HG02798 (cell line): Measurements from ENCODE around the gene GLYR1.
"Not testable (repeated sequence)": the region's sequence is repeated elsewhere in the genome, so short reads cannot be mapped to it uniquely, and the experiment has no call there.

Experiments
- ATAC-seq: cut with Tn5 transposase; IDR thresholded peaks from one replicate; pipeline ENCODE4 v1.9.1; 2021; ENCODE audit warnings: mild to moderate bottlenecking; ENCODE audit not compliant: unreplicated experiment, poor library complexity

GLYR1 gene

DNA sequence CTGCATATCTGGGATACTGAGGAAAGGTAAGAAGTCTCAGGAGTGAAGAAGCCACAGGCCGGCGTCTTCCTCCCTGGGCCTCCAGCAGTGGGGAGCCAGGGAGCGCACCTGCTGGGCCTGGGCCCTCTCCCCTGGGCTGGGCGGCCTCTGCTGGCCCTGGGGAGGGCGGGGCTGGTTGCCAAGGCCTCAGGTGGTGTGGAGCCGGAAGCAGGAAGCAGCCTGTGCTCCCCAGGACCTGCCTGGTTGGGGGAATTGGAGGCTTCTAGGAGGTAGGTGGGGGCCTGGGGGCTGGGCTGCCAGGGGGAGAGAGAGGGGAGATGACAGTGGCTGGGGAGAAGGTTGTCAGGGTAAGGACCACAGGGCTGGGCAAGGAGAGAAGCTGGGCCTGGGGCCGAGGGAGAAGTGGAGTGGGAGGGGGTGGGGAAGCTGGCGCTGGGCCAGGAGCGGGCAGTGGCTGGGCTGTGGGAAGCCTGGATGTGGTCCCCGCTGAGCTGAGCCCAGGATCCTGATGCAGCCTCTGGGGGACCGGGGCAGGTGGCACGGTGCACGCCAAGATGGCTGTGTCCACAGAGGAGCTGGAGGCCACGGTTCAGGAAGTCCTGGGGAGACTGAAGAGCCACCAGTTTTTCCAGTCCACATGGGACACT lies 51.8 kb downstream of the GLYR1 start, which contains the start of gene SMIM22:
TSS of gene SMIM22 (plus strand) at position 189 of the 647 bp plus-strand sequence. CDS start at position 555, 366 bp downstream.
- ATAC-seq, result no peak

DNA sequence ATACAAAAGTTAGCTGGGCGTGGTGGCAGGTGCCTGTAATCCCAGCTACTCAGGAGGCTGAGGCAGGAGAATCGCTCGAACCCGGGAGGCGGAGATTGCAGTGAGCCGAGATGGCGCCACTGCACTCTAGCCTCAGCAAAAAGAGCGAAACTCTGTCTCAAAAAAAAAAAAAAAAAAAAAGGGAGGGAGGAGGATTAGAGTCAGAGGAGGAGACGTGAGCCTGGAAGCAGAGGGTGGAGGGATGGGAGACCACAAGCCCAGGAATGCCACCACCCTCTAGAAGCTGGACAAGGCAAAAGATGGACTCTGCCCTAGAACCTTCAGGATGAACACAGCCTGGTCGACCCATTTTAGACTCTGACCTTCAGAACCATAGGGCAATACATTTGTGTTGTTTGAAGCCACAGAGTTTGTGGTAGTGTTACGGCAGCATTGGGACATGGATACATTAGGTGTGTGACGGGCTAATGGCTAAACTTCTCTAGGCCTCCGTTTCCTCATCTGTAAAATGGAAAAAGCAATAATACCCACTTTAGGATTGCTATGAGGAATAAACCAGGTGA lies 54.1 kb downstream of the GLYR1 start:
- ATAC-seq, result no peak

DNA sequence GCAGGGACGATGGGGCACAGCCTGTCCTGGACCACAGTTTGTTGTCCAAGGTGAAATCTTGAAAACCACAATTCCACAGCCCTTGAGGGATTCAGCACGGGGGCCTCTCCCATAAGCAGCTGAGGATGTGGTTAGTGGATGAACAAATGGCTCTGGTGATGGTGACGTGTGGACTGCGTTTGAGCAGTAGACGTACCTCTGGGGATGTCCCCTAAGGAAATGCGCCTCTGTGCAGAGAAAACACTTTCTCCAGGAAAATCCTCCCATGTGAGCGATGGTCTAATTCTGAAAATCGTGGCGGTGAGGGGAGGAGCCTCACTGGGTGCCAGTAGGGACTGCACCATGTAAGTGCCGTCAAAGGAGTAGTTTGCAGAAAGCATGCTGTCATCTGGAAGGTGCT lies 56.2 kb downstream of the GLYR1 start:
- no peak for ATAC-seq

DNA sequence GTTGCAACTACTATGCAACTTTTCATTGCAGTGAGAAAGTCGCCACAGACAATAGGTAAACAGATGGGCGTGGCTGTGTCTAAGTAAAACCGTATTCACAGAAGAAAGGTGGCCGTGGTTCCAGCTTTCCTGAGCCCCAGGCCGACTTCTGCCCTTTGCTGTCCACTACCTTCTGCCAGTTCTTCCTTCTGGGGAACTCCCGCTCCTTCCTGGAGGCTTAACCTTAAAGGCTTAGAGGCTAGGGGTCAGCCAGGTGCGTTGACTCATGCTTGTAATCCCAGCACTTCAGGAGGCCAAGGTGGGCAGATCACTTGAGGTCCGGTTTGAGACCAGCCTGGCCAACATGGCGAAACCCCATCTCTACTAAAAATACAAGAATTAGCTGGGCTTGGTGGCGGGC lies 56.8 kb downstream of the GLYR1 start:
- ATAC-seq, result no peak

DNA sequence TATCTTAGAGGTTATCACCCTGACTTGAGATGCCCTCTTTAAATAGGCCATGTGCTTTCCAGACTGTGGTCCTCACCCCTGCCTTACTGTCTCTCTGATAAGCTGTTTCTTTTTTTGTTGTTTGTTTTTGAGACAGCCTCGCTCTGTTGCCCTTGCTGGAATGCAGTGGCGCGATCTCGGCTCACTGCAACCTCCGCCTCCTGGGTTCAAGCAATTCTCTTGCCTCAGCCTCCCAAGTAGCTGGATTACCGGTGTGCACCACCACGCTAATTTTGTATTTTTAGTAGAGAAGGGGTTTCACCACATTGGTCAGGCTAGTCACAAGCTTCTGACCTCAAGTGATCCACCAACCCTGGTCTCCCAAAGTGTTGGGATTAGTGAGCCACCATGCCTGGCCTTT lies 58.2 kb downstream of the GLYR1 start:
- ATAC-seq, result no peak

DNA sequence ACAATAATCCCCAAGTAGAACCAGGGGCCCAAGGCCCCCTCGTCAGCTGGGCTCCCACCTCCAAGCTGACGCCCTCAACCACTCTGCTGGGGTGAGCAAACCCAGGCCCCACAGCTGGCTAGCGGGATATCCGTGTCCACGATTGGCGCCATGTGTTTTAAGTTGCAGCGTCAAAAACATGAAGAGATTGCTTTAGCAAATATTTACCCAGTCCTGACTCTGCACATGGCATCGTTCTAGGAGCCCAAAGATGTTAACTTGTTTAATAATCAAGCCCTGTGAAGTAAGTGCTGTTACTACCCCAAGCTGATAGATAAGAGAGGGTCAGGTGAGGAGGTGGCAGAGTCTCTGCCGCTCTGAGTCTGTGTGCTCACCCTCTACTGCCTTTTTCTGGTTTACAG lies 58.6 kb downstream of the GLYR1 start:
- ATAC-seq, result no peak

DNA sequence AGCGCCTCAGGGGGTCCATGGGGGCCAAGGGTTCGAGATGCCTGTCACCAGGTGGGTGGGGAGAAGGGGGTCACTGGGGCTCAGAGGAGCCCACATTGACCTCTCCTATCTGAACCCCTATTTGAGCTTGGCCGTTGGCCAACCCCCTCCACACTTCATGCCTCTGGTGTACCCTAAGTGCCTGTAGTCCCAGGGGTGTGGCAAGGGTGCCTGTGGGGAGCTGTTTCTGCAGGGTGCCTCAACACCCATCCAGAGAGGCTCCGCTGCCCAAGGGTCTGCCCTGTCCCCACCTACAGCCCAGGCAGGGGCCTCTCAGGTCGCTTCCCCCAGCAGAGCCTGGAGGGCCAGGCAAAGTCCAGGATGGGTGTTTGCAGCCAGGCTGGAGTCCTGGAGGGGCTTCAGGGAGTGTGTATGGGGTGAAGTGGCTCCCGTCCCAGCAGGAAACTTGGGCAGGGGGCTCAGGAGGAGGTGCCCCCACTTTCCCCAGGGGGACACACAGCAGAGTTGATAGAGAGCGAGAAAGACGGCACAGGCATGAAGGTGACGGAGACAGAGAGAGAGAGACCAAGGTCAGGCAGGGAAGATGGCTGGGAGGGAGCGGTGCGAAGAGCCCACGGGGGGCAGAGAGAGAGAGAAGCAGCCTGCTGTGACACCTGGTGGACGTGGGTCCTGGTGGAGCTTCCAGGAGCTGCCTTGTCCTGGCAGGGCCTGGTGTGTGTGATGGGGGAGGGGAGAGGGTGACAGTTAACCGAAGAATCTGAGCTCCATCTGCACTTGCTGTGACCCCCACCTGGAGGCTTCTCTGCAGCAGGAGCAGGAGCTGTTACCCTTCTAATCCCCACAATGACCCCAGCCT lies 59.2 kb downstream of the GLYR1 start, which contains the start of gene SEPTIN12:
TSS of gene SEPTIN12 (minus strand) at position 719 of the 856 bp plus-strand sequence. CDS start at position 19, 700 bp downstream.
- ATAC-seq, result no peak

DNA sequence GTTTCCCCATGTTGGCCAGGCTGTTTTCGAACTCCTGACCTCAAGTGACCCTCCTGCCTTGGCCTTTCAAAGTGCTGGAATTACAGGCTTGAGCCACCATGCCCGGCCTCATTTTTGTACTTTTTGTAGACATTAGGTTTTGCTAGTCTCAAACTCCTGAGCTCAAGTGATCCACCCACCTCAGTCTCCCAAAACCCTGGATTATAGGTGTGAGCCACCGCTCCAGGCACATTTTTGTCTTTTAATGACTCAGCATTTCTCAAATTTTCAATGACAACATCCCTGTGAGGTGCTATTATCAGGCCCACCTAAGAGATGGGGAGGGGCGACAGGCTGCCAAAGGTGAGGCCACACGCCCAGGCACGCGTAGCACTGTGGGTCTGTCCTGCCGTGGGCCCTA lies 60.0 kb downstream of the GLYR1 start:
- ATAC-seq, result no peak

DNA sequence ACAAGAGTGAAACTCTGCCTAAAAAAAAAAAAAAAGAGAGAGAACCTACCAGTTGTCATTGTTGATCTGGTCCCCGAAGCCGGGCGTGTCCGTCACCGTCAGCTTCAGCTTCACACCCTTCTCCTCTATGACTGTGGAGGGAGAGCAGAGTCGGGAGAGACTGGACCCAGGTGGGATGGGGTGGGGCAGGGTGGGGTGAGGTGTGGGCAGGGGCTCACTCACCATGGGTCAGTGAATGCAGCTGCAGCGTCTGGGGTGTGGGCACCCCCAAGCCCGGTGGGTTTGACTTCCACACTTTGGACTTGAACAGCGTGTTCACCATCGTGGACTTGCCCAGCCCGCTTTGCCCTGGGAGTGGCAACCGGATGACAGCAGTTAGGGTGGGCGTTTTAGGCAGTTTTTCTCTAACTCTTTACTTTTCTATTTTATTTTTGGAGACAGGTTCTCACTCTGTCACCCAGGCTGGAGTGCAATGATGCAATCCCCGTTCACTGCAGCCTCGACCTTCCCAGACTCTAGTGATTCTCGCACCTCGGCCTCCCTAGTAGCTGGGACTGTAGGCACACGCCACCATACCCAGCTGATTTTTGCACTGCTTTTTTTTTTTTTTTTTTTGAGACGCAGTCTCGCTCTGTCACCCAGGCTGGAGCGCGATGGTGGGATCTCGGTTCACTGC lies 61.2 kb downstream of the GLYR1 start:
- no peak for ATAC-seq

DNA sequence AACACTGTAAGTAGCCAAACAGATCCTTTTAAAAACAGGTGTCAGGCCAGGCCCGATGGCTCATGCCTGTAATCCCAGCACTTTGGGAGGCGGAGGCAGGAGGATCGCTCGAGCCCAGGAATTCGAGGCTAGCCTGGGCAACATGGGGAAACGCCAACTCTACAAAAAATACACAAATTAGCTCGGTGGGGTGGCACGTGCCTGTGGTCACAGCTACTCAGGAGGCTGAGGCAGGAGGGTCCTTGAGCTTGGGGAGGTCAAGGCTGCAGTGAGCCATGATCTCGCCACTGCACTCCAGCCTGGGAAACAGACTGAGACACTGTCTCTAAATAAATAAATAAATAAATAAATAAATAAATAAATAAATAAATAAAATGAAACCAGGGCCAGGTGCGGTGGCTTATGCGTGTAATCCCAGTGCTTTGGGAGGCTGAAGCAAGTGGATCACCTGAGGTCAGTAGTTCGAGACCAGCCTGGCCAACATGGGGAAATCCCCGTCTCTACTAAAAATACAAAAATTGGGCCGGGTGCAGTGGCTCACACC lies 62.6 kb downstream of the GLYR1 start:
- ATAC-seq, result not testable (repeated sequence)

DNA sequence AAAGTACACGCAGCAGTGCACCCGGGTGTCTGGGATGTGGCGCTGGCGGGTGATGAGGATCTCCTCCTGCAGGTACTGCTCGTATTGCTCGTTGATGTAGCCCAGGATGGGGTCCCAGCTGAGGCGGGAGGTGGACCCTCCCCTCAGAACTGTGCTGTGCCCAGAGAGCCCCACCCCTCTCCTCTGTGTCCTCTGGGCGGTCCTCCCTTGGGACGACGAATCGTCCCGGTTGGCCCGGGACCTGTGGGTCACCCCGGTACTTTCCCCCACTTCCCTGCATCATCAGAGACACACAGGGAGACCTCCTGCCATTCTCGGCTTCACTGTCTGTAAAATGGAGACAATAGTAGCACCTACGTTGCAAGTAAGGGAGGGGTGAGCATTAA lies 63.1 kb downstream of the GLYR1 start:
- no peak for ATAC-seq

DNA sequence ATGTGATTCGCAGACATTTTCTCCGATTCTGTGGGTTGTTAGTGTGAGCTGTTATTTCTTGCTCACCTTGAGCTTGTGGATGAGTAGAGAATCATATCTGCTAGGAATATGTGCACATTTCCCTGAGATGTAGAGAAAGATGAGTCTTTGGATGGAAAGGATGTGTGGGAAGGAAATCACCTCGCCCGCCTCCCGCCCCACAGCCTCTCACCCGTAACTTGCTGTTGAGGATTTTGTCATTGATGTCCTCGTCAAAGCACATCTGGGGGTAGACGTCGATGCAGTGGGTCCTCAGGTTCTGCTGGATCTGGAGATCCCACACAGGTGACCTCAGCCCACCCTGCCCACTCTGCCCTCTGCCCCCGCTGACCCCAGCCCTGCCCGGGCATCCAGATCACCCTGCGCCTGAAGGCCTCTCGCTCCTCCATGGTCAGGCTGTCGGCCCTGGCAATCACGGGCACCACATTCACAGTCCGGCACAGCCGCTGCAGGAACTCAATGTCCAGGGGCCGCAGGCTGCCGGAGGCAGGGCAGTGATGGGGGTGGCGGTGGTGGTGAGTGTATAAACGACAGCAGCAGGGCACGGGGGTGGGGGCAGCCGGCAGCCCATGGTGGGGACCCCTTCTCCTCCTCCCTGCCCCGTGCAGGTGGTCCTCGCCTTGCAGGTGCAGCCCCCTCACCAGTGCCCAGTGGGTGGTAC lies 63.7 kb downstream of the GLYR1 start:
- ATAC-seq, result no peak

DNA sequence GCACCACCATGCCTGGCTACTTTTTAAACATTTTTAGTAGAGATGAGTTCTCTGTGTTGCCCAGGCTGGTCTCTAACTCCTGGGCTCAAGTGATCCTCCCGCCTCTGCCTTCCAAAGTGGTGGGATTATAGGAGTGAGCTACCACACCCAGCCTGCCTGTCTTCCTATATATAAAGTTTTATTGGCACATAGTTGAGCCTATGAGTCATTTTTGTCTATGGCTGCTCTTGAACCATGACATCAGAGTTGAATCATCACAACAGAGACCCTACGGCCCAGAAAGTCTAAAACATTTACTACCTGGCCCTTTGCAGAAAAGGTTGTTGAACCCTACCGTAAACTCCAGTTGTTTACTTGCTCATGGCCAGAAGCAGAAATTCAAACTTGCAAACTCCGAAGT lies 66.9 kb downstream of the GLYR1 start:
- ATAC-seq, result no peak

DNA sequence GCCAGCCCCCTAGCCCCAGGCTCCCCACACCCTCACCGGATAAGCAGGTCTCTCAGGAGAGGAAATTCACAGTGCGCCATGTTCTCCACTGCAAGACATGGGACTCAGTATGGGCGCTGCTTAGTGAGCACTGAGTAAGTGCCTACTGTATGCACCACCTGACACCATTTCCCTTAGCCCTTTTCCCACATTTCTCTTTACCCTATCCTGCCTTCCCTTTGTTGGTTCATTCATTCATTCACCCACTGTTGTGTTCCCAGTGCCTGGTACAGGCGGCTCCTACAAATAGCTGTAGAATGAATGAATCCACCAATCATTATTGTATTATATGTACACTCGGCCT lies 69.1 kb downstream of the GLYR1 start:
- ATAC-seq, result no peak

DNA sequence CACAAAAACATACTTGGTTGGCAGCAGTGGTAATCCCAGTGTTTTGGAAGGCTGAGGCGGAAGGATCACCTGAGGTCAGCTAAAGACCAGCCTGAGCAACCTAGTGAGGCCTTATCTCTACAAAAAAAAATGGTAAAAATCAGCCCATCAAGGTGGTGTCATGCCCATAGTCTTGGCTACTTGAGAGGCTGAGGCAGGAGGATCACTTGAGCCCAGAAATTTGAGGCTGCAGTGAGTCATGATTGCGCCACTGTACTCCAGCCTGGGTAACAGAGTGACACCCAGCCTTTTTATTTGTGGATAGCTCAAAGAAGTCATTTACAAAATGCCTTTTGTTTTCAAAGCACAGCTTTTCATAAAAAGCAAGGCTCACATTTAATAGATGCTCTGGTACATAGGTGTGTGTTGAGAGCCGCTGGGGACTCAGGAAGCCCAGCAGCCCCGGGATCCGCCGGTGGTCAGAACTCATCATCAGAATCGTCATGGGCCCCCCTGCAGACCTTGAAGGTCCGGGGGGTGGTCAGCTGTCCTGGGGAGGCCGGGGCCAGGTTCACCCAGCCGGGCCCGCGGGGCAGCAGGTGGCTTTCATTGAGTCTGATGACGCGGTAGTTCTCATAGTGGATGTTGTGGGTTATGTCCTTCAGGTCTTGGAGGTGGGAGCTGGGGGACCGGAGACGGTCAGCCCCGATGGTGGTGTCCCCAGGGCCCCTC lies 69.6 kb downstream of the GLYR1 start:
- ATAC-seq, result no peak

DNA sequence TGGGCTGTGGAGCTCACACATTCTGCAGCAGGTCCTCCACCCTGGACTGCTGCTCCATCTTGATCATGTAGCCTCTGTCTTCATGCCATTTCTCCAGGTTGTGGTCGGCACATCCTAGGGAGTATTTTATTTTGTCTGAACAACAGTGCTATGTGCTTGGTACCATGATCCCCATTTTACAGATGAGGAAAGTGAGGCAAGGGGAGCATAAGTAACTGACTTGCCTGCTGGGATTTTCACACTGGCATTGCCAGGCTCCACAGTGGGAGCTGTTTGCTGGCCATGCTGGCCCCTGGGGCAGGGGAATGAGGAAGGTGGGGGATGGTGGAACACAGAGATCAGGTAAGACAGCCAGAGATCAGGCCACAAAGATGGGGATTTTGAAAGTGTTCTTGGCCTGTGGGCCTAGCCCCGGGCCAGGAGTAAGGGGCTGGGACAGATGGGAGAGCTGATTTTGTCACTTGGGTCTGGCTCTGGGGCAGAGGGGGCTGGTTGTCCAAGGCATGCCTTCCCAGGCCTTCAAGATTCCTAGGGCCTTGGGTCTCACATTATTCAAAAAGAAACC lies 70.9 kb downstream of the GLYR1 start:
- no peak for ATAC-seq

DNA sequence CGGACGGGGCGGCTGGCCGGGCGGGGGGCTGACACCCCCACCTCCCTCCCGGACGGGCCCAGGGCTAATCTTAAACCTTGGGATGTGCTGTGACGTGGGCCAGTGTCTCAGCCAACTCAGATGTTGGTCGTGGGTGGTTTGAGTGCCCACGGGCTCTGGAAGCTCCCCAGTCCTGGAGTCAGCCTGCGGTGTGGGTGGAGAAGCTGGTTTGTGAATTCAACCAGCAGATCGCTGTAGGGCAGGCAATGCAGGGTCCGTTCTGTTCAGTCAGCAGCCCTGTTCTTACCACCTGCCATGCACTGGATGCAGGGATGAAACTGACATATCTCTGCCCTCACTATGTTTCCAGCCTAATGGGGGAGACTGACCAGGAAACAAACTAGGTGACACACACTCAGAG lies 72.1 kb downstream of the GLYR1 start:
- no peak for ATAC-seq

DNA sequence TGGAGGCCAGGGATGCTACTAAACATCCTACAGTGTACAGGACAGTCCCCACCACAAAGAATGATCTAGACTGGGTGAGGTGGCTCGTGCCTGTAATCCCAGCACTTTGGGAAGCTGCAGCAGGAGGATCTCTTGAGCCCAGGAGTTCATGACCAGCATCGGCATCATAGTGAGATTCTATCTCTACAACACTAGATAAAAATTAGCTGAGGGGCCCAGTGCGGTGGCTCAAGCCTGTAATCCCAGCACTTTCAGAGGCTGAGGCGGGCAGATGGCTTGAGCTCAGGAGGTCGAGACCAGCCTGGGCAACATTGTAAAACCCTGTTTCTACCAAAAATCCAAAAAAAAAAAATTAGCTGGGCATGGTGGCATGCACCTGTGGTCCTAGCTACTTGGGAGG lies 74.7 kb downstream of the GLYR1 start:
- ATAC-seq, result no peak

DNA sequence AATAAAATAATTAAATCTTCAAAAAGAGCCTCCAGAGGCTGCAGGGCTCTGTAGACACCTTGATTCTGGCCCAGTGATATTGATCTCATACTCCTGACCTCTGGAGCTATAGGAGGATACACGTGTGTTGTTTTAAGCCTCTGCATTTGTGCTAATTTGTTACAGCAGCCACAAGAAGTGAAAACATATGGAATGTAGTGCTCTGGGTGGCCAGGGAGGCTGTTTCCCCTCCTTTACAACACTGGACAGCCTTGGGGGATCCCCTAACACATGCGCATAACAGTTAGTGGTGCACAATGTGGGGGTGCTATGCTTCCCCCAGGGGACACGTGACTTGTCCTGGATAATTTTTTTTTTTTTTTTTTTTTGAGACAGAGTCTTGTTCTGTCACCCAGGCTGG lies 75.4 kb downstream of the GLYR1 start:
- ATAC-seq, result no peak
